ENCODE data around the gene PACC1. TPM values are rescaled to one million over a fixed set of nuclear protein-coding genes. Genes with fewer than 3 reads are reported as not detected.
"Not testable (repeated sequence)": the region's sequence is repeated elsewhere in the genome, so short reads cannot be mapped to it uniquely, and the experiment has no call there.

PACC1 gene
- total RNA-seq, 1 donor from 2014 or later, result 19.8 TPM

GRCh38 chr1:212402666-212403321 lies 11.9 kb downstream of the PACC1 start:
- Mint-ChIP-seq H3K4me1 (ENCODE audit: low read depth) (peaks cover 6% of the 10 kb centered on the region), H3K4me3 (no peak overlapping the region), H3K27ac (no peak overlapping the region), H3K36me3 (ENCODE audit: low read depth) (peaks cover 31% of the 10 kb centered on the region), H3K9me3 (no peaks in the 10 kb centered on the region), H3K27me3 (ENCODE audit: insufficient read depth) (no peaks in the 10 kb centered on the region)
- intact Hi-C loops (cut with micrococcal nuclease), result no loop called here
- no peak for DNase-seq (ENCODE audit: low spot score)

GRCh38 chr1:212401838-212402582 lies 12.7 kb downstream of the PACC1 start:
- Mint-ChIP-seq H3K36me3 (ENCODE audit: low read depth) (peaks cover 30% of the 10 kb centered on the region), H3K27ac (no peak overlapping the region), H3K4me3 (no peak overlapping the region), H3K9me3 (peaks cover 1% of the 10 kb centered on the region), H3K4me1 (ENCODE audit: low read depth) (peaks cover 6% of the 10 kb centered on the region), H3K27me3 (ENCODE audit: insufficient read depth) (no peaks in the 10 kb centered on the region)
- no peak for DNase-seq (ENCODE audit: low spot score)
- intact Hi-C loops (cut with micrococcal nuclease), result no loop called here

- H3K4me3 Mint-ChIP-seq, result no peak overlapping the region
- peaks cover 11% of the 10 kb centered on the region for H3K9me3 Mint-ChIP-seq
- no peaks in the 10 kb centered on the region for H3K27me3 Mint-ChIP-seq (ENCODE audit: insufficient read depth)
- intact Hi-C loops (cut with micrococcal nuclease), result no loop called here
- no peak overlapping the region for H3K27ac Mint-ChIP-seq
- H3K4me1 Mint-ChIP-seq (ENCODE audit: low read depth), result peaks cover 6% of the 10 kb centered on the region
- no peak for DNase-seq (ENCODE audit: low spot score)
- H3K36me3 Mint-ChIP-seq (ENCODE audit: low read depth), result peaks cover 33% of the 10 kb centered on the region
Measured at GRCh38 chr1:212401042-212401441, 13.6 kb downstream of the PACC1 start.

GRCh38 chr1:212397171-212397570 lies 17.5 kb downstream of the PACC1 start:
- peaks cover 38% of the 10 kb centered on the region for H3K36me3 Mint-ChIP-seq (ENCODE audit: low read depth)
- intact Hi-C loops (cut with micrococcal nuclease), result no loop called here

GRCh38 chr1:212396638-212397037 lies 18.0 kb downstream of the PACC1 start:
- peaks cover 8% of the 10 kb centered on the region for H3K4me1 Mint-ChIP-seq (ENCODE audit: low read depth)
- H3K9me3 Mint-ChIP-seq, result peaks cover 12% of the 10 kb centered on the region
- H3K36me3 Mint-ChIP-seq (ENCODE audit: low read depth), result peaks cover 38% of the 10 kb centered on the region

More at GRCh38 chr1:212397171-212397570, 17.5 kb downstream of the PACC1 start:
- no peak for DNase-seq (ENCODE audit: low spot score)
- Mint-ChIP-seq H3K27ac (no peak overlapping the region), H3K27me3 (ENCODE audit: insufficient read depth) (no peaks in the 10 kb centered on the region), H3K9me3 (peaks cover 12% of the 10 kb centered on the region), H3K4me1 (ENCODE audit: low read depth) (peaks cover 6% of the 10 kb centered on the region), H3K4me3 (no peak overlapping the region)

GRCh38 chr1:212395678-212396437 lies 18.8 kb downstream of the PACC1 start:
- H3K27ac Mint-ChIP-seq; intact Hi-C loops (cut with micrococcal nuclease); DNase-seq (ENCODE audit: low spot score); H3K27me3 Mint-ChIP-seq (ENCODE audit: insufficient read depth); H3K4me3 Mint-ChIP-seq: not testable (repeated sequence)
- H3K9me3 Mint-ChIP-seq, result peaks cover 12% of the 10 kb centered on the region
- H3K4me1 Mint-ChIP-seq (ENCODE audit: low read depth), result peaks cover 10% of the 10 kb centered on the region
- peaks cover 45% of the 10 kb centered on the region for H3K36me3 Mint-ChIP-seq (ENCODE audit: low read depth)

More at GRCh38 chr1:212396638-212397037, 18.0 kb downstream of the PACC1 start:
- intact Hi-C loops (cut with micrococcal nuclease), result no loop called here
- no peak overlapping the region for H3K4me3 Mint-ChIP-seq
- no peak for DNase-seq (ENCODE audit: low spot score)
- H3K27me3 Mint-ChIP-seq (ENCODE audit: insufficient read depth), result no peaks in the 10 kb centered on the region
- no peak overlapping the region for H3K27ac Mint-ChIP-seq

GRCh38 chr1:212388985-212389716 lies 25.5 kb downstream of the PACC1 start:
- H3K27ac Mint-ChIP-seq, result no peak overlapping the region
- intact Hi-C loops (cut with micrococcal nuclease), result no loop called here
- no peak overlapping the region for H3K4me3 Mint-ChIP-seq
- H3K27me3 Mint-ChIP-seq (ENCODE audit: insufficient read depth), result no peaks in the 10 kb centered on the region
- H3K4me1 Mint-ChIP-seq (ENCODE audit: low read depth), result peaks cover 5% of the 10 kb centered on the region
- H3K36me3 Mint-ChIP-seq (ENCODE audit: low read depth), result peaks cover 57% of the 10 kb centered on the region
- no peak for DNase-seq (ENCODE audit: low spot score)
- H3K9me3 Mint-ChIP-seq, result peaks cover 12% of the 10 kb centered on the region

GRCh38 chr1:212386029-212386428 lies 28.7 kb downstream of the PACC1 start:
- no peak overlapping the region for H3K4me3 Mint-ChIP-seq
- H3K27ac Mint-ChIP-seq, result no peak overlapping the region
- H3K9me3 Mint-ChIP-seq, result peaks cover 12% of the 10 kb centered on the region
- no peaks in the 10 kb centered on the region for H3K4me1 Mint-ChIP-seq (ENCODE audit: low read depth)
- peaks cover 47% of the 10 kb centered on the region for H3K36me3 Mint-ChIP-seq (ENCODE audit: low read depth)
- H3K27me3 Mint-ChIP-seq (ENCODE audit: insufficient read depth), result no peaks in the 10 kb centered on the region
- no peak for DNase-seq (ENCODE audit: low spot score)
- intact Hi-C loops (cut with micrococcal nuclease), result no loop called here

GRCh38 chr1:212381397-212382035 lies 33.2 kb downstream of the PACC1 start:
- Mint-ChIP-seq H3K4me3 (no peak overlapping the region), H3K27me3 (ENCODE audit: insufficient read depth) (no peaks in the 10 kb centered on the region), H3K4me1 (ENCODE audit: low read depth) (no peaks in the 10 kb centered on the region), H3K27ac (no peak overlapping the region), H3K36me3 (ENCODE audit: low read depth) (peaks cover 40% of the 10 kb centered on the region), H3K9me3 (no peaks in the 10 kb centered on the region)
- intact Hi-C loops (cut with micrococcal nuclease), result no loop called here
- no peak for DNase-seq (ENCODE audit: low spot score)

GRCh38 chr1:212379366-212379765 lies 35.3 kb downstream of the PACC1 start:
- Mint-ChIP-seq H3K4me3 (no peak overlapping the region), H3K9me3 (no peaks in the 10 kb centered on the region), H3K27ac (no peak overlapping the region), H3K27me3 (ENCODE audit: insufficient read depth) (no peaks in the 10 kb centered on the region), H3K36me3 (ENCODE audit: low read depth) (peaks cover 29% of the 10 kb centered on the region), H3K4me1 (ENCODE audit: low read depth) (no peaks in the 10 kb centered on the region)
- intact Hi-C loops (cut with micrococcal nuclease), result no loop called here
- DNase-seq (ENCODE audit: low spot score), result no peak

GRCh38 chr1:212377644-212378043 lies 37.0 kb downstream of the PACC1 start:
- Mint-ChIP-seq H3K27ac (no peak overlapping the region), H3K4me3 (no peak overlapping the region), H3K9me3 (no peaks in the 10 kb centered on the region), H3K4me1 (ENCODE audit: low read depth) (no peaks in the 10 kb centered on the region), H3K27me3 (ENCODE audit: insufficient read depth) (no peaks in the 10 kb centered on the region), H3K36me3 (ENCODE audit: low read depth) (peaks cover 36% of the 10 kb centered on the region)
- no peak for DNase-seq (ENCODE audit: low spot score)
- intact Hi-C loops (cut with micrococcal nuclease), result no loop called here

- DNase-seq (ENCODE audit: low spot score), result no peak
- Mint-ChIP-seq H3K27ac (no peak overlapping the region), H3K9me3 (no peaks in the 10 kb centered on the region), H3K36me3 (ENCODE audit: low read depth) (peaks cover 48% of the 10 kb centered on the region), H3K27me3 (ENCODE audit: insufficient read depth) (no peaks in the 10 kb centered on the region), H3K4me1 (ENCODE audit: low read depth) (no peaks in the 10 kb centered on the region), H3K4me3 (no peak overlapping the region)
- intact Hi-C loops (cut with micrococcal nuclease), result no loop called here
Measured at GRCh38 chr1:212375986-212376385, 38.7 kb downstream of the PACC1 start.
